HG02623 (cell line): ENCODE results near the gene EPHA7.

Source experiments
- ATAC-seq: cut with Tn5 transposase; IDR thresholded peaks from one replicate; pipeline ENCODE4 v1.9.1; 2021; ENCODE audit warnings: moderate library complexity; ENCODE audit not compliant: unreplicated experiment

EPHA7 gene

DNA sequence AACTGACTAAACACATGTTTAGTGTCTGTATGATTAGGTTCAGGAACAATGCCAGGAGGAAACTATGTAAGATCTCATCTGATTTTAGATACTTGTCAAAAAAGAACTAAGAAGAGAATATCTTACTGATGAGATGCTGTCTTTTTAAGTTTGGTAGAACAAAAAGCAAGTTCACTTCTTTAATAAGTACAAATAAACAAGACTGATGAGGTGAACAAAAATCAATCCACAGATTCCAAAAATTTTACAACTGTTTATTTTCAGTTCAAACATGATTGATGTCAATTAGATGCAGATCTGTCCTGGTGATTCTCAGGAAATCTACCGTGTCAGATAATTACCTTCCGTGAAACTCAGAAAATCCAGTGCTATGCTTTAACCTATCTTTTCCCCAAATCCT, 24.9 kb downstream of the EPHA7 start:
- no peak for ATAC-seq

DNA sequence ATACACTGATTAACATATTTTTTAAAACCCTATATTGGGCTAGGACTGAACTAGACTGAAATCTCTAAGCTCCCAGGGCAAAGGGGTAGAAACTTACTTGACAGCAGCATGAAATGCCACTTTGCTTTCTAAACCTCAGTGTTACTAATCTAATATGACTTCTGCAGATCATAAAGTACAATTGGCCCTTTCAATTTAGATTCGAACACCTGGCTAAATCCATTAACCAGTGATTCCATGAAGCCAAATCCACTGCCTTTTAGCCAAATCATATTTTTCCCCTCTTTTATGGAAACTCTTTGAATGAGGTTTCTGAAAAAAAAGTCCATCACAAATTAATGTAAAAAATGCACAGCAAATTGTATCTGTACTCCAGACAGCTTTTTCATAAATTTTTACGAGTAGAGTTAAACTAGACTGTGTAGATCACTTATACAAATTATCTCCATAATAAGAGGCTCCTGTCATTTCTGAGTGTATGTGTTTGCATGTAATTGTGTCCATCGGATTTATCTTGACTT, 25.7 kb downstream of the EPHA7 start:
- ATAC-seq, result no peak

DNA sequence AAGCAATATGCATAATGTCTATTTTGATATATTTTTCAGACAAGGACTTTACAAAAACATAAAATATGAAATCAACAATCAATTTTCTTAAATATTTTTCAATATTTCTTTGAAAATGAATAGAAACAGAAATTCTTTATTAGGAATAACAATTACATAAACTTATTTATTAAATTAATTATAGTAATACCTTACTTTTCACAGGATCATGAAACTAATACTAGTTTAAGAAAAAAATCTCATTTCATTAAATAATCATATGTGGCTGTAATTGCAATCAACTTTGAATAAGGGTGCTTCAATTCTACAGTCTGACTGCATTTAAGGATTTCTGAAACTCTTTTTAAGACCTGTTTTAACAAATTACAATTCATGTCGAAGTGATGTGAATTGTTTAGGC, 26.6 kb downstream of the EPHA7 start:
- ATAC-seq, result no peak

DNA sequence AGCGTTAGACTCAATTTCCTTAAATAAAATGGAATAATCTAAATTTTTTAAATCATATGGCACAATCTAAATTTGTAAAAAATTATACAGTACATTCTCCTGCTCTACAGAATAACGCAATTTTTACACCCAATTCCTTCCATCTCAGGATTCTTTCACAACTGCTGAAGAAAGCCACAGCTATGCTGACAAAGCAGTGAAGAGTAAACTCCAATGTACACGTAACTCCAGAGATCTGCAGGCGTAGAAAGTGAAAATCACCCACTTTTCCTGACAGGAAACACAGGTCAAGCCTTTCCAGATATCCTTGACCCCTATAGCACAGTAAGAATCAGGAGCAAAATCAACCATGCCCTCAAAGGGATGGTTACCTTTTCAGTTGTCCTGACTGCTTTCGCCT, 27.4 kb downstream of the EPHA7 start:
- ATAC-seq, result no peak

DNA sequence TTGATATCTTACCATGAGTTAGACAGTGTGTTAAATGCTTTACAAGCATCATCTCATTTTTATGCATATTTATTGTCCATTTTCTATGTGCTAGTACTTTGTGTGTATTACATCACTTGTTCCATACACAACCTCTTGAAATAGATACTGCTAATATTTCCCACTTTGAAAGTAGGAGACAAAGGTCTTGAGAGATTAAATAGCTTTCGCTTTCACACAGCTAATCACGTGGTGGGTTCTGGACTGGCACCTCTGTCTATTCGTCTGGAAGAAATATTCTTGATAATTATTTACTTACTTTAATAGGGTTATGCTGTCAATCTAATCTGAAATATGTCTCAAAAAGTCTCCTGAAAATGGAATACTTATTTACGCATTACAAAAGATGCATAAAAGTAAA, 30.2 kb downstream of the EPHA7 start:
- ATAC-seq, result no peak

DNA sequence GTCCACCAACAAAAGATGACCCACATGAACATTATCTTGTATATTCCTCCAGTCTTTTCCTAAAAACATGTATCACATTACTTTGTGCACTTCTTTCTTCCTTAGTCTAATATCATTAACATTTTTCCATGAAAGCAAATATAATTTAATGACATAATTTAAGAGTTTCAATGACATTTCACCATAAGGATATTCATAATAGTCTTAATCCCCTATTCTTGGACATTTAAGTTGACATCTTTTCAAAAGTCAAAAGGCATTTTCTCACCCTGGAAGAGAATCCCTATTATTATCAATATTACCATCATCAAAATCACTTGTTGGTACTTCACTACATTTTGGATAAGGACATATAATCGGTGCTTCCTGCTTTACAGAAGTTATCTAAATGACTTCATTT, 31.3 kb downstream of the EPHA7 start:
- ATAC-seq, result no peak

DNA sequence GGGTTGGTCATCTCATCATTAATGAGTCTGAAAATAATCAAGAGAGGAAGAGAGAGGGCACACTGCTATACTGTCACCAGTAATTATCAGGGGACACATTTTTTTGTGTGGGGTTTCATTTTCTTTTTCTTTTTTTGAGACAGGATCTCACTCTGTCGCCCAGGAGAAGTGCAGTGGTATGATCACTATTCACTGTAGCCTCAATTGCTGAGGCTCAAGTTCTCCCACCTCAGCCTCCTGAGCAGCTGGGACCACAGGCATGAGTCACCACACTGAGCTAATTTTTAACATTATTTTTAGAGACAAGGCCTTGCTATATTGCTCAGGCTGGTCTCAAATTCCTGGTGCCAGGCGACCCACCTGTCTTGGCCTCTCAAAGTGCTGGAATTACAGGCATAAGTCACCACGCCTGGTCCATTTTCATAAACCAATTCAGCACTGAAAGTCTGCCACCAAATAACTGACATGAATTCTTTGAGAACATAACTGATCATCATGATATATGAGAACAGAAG, 43.3 kb downstream of the EPHA7 start:
- no peak for ATAC-seq

DNA sequence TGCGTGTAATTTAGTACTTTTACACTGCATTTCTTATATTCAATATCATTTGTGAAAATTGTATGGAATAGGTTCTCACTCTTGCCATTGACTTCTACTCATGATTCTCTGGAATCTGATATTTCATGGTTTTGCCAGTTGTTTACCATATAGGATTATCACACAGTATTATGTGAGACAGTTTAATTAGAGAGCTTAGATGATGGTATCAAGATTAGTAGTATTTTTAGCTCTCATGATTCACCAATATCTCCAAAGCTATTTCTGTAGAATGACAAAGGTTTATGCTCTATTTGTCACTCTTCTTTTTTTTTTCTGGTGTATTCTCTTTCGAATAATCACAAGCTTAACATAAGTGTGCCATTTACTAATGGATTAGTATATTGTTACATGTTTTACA, 45.9 kb downstream of the EPHA7 start:
- ATAC-seq, result no peak

DNA sequence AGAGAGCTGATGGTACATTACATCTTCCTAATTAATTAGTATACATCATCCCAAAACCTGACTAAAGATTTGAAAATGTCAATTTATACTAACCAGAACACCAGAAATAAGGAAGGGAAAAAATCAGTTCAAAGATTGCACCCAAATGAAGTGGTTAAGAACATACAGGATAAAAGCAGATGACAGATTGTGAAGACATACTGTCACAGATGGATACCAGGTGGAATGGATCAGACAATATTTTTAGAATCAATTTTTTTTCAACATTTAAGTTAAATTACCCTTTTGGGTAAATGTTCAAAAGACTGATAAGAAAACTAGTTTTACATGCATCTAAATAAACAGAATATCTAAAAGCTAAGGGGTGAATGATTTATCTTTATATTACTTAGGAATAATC, 47.6 kb downstream of the EPHA7 start:
- ATAC-seq, result no peak

DNA sequence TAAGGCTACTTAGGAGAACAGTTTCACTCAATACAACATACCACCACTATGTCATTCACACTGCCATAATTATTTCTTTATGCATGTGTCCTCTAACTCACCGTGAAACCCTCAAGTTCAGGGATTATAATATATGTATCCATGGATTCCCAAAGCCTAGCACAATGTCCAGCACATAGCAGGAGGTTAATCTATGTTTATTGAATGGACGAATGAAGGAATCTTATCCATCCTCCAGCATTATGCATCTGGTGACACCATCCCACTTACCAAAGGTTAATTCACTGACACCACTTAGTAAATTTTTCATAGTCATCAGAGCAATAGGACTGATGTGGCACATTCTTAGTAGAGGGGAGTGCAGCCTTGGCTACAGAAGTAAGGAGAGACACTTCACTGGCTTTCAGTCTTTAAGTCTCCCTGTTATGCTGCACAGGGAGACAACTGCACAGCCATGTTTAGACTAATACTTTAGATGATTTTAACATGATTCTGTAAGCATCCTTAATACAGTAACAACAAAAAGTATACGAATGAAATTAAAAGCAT, 49.7 kb downstream of the EPHA7 start:
- no peak for ATAC-seq

DNA sequence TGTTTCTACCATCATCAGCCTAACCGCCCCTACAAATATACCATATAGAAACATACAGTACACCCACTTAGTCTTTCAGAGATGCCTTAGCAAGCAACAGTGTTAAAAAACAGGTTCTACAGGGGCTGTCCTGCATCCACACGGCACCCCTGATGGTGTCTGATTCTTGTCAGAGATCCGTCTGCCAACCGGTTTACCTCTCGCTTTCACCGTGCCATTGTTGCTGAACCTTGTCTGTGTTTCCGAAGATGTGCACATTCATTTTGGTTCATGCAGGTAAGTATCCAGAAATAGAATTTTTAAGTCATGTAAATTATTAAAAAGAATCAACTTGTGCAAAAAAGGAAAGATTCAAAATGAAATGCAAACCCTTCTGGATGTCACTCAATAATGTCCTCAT, 52.9 kb downstream of the EPHA7 start:
- ATAC-seq, result no peak

DNA sequence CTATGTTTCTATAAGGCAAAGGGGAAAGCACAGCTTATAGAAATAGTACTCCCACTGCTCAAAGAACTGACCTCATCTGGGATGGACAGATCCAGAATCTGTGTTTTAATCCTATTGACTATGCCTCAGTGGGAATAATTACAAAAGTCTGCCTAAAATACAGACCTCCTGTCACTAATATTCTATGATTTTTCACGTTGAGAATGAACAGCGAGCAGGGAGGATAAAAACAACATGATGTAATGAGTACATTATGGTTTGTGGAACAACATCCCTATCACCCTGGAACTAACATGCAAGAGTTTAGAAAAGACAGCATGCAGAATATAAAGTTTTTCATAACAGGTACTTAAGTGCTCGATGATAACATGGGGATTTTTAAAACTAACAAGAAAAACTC, 53.9 kb downstream of the EPHA7 start:
- ATAC-seq, result no peak

DNA sequence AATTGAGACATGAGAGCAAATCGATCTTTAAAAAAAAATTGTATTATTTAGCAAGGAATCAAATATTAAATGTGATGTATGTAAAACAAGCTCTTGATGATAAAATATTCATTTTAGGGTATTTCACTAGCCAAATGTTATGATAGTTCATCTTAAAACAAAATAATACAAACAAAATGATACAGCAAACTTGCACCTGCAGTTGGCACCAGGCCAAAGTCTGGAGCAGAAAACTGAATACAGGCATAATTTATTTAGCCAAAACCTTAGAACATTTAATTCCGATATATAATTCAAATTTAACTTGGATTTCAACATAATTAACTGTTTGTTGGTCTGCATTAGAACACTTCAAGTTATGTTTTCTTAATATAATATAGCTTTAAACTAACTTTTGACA, 60.9 kb downstream of the EPHA7 start:
- ATAC-seq, result no peak

DNA sequence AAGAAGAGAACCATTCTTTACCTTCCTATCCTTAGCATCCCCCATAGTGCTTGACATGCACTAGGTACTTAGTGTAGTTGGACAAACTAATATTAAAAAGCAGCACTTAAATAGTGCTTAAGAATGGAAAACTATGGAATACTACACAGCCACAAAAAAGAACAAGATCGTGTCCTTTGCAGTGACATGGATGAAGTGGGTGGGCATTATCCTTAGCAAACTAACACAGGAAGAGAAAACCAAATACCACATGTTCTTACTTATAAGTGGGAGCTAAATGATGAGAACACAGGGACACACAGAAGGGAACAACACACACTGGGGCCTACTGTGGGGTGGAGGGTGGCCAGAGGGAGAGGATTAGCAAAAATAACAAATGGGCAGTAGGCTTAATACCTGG, 66.8 kb downstream of the EPHA7 start:
- no peak for ATAC-seq

DNA sequence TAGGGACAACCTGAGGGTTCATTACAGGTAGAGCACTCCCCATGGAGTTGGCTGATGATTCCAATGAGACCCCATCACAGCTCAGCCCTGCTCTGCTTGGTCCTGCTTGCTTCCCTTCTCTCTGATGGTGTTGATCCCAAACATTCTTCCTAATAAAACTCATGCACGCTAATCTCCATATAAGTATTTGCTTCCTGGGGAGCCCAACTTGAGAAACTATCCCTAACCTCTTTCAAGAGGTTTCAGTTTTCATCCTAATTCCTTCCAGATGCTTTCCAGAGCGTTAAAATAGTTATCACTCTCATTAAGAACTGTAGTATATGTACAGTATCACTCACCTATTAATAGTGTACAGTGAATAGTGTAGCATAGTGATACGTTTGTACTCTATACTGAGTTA, 68.1 kb downstream of the EPHA7 start:
- ATAC-seq, result no peak

DNA sequence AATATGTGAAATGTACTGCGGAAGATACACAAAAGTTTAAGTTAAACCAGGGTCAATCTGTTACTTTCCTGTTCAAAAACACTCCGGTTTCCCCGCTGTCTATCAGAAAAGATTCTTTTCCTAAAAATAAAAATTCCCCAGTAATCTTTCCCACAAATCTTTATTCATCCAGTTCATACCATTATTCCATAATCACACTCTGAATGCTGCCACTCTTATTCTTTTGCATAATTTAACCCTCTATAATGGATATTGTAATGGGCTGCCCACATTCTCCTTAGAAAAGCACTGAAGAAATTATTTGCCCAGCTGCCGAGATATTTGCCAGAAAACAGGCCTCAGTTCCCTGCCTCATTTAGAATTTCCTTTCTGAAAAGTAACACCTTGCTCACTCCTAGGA, 68.6 kb downstream of the EPHA7 start:
- no peak for ATAC-seq

DNA sequence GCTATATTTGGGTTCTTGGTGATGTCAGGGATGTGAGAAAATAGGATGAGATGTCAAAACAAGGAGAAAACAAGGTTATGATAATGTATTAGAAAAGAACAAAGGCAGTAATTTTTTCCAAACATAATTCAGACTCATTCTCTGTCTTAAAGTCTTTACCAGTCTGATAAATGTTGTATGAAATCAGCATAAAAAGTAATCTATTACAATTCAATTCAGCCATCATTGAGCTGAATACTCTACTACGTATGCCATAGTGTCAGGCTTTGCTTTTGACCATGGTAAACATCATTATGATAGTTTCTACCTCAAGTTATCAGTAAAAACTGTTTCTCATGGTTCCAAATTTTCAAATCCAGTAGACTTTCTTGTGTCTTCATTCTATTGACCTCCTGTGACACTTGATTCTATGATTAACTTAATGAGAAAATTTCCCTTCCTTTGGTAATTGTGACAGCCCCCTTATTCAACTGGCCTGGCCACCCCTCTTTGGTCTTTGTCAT, 75.0 kb downstream of the EPHA7 start:
- ATAC-seq, result no peak

DNA sequence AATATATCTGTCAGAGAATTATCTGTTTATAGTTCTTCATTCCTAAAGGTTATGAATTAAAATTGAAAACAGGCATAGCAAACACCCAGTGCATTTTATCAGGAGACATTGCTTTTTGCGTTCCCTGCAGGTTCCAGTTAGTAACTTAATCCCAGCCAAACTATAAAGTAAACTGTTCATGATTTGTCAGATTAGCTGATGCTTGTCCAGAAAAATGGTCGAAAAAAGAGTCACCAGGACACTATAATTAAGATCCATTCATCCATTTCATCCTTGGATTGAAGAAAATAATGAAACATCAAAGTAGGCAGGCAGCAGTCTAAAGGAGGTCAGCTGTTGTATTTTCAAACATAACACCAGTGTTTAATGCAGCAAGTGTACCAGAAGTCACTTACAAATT, 75.9 kb downstream of the EPHA7 start:
- ATAC-seq, result no peak

DNA sequence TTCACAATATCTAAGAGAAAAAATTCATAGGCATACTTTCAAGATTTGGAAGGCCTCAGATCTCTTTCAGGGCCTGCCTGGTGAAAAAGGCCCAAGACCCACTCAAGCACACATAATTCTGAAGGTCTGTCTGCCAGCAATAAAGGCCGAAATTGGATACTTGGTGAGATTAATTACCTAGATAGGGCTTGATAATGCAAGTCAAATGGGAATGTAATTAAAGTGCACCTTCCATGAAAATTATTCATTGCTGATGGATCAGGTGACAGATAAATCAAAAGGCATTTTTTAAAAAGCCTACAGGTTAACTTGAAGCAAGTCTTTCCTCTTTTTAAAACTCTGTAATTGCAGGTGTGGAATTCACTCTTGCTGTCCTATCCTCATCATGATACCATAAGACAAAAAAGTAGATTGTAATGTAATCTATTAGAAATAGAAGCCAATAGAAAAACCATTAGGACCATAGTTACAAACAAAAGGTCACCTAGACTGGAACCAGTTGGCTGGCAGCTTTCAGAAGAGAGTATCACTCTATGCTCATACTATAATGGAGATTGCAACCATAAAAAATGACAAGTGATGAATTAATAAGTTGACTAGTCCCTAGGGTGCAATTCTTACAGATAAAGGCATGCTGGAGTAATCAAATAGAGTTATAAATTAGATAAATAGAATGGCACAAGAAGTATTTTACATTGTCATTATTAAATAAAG, 77.3 kb downstream of the EPHA7 start:
- no peak for ATAC-seq

DNA sequence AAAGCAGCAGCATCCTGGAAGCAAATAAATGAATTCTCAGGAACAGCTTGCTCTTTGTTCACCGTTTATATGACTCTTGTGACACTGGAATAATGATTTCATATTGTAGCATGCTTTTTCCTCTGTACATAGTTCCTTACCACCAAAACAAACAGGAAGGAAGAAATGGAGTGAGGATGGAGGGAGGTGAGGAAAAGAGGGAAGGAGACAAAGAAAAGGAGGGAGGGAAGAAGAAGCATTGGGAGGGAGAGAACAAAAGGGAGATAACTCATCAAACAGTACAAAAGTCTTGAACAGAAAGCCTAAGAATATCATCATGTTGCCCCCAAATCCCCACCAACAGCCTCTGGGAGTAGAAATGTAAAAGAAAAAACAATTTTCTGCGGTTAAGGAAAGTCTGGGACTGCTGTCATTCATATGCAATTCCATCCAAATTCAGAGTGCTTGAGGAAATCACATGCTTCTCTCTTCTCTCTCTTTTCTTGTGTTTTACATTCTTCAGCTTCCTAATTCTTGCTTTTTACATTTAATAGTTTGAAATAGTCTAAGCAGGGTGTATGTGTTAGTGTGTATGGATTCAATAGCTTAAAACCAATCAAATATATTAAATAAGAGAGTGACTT, 81.5 kb downstream of the EPHA7 start:
- no peak for ATAC-seq

DNA sequence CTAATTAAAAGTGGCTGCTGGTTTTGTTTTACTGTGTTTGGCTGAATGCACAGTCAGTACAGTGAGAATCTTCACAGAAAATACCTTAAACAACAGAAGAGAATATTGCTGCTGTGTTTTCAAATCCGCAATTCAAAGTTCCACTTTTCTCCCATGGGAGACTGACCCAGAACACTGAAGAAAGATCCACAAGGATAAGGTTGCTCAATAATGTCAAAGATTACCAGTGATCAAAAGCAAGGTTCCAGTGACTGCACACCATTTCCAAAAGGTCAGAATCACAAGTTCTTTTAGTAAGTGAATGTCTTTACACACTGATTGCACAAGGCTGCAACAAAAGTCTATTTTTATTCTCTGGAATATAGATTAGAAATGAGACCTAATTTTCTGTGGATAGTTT, 82.3 kb downstream of the EPHA7 start:
- ATAC-seq, result no peak
